Stimulated activated CD8-positive, alpha-beta memory T cell treated with anti-CD3 and anti-CD28 coated beads, Interleukin-2, amount 100 ng/mL, for 48 hours (primary cell): ENCODE results near the gene BRD3OS.

ENCODE experiments used
- DNase-seq, 2 donors: peaks; one replicate each; pipeline ENCODE4 v3.0.0-alpha.2; 2020; ENCODE audit warnings: low read depth in 2 of 2

Gene BRD3OS

GRCh38 chr9:134050726-134051125 is 25.4 kb downstream of the BRD3OS start:
- no peak for DNase-seq

DNA sequence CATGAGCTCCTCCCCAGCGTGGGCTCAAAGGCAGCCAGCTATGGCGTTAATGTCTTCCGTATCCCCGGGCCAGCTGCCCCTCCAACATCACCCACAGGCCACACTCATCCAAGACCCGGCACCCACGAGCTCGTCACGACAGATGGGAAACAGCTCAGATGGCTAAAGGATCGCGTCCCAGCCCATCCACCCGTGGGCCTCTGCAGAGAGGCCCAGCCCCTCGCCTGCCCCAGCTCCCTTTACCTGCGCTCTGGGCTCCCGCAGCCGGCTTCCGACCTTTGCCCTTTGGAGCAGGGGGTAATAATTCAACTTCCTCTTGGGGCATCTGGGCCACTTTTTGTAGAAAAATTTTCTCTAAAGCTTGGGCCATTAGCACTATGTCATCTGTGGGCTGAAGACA is 26.0 kb downstream of the BRD3OS start:
- DNase-seq = no peak

DNA sequence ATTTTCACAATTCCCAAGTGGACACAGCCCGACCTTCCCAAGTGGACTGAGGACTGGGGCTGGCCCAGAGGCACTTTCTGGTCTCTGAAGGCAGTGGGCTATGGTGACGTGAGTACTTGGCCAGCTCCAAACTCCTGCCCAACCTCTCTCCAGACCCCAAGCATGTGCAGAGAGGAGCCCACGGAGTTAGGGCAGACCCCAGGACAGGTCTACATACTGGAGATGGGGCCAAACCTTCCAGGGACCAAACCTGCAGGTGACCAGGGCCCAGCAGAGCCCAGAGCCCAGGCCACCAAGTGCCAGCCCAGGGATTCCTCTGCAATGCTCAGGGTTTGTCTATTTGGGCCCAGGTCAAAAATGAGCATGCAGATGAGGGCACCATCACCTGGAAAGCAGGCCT is 27.2 kb downstream of the BRD3OS start:
- no peak for DNase-seq

DNA sequence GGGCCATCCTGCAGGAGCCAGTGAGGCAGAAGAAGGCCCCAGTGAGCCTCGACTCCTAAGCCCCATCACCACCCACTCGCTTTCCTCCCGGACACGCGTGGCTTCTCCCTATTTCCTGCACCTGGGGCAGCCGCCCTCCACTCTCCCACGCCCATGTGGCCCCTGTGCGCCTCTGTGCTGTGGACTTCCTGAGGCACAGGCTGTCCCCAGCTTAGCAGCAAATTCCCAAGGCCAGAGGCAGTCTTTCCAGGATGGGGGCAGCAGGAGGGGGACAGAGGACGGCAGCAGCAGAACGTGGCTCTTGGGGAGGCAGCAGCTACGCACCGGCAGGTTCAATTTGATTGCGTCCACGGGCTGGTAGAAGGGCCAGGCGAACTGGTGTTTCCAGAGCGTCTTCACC is 27.7 kb downstream of the BRD3OS start:
- no peak for DNase-seq

DNA sequence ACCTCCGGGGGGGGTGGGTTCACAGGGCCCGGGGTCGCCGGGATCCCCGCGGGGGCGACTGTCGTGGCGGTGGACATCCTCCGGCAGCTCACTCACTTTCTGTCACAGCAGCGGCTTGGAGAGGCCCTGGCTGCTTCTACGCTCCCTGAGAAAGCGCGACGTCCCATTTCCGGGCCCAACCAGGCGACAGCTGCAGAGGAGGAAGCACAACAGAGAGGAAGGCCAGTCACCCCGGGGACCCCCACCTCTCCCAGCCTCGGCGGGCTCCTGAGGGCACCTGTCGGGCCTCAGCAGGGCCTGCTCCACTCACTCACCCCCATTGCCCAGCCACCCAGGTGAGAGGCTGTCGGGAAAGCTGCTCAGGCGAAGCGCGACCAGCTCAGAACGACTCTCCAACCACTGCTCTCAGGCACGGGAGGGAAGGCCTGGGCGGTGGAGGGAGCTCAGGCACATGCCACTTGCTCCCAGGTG is 28.2 kb downstream of the BRD3OS start:
- DNase-seq = no peak

DNA sequence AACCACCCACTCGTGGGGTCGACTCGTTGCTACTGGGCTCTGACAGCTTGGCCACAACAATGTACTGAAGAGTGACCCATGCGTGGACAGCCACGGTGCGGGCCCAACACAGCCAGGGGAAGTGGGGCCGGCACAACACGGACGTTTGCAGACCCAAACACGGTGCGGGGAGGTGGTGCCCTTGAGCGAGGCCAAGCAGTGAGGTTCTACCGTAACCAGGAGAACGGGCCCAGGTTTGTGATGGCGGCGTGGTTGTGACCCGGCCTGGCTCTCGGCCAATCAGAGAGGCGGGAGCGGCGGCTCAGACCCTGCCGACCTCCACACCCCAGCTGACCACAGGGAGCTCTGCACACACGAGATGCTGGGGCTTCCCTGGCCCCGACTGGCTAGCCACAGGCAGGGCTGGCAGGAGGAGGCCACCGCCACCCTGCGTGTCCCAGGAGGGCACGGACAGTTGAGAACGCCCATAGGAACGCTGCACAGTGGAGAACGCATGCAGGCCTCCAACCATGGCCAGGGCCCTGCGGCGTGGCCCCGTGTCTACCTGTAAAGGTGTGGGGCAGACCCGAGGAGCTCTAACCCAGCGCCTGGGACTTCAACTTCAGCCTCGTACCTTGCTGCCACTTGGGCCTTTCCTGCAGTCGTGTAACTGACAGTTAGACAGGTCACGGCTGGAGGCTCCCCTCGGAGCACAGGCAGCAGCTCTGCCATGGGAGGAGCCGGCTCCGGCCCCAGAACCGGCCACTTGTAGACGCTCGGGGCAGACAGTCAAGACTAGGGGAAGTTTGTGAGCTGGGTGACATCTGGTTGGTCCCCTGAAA is 28.9 kb downstream of the BRD3OS start:
- DNase-seq = no peak

- no peak for DNase-seq
Measured at GRCh38 chr9:134054891-134055811, 29.9 kb downstream of the BRD3OS start.

- no peak for DNase-seq
Measured at GRCh38 chr9:134055981-134056461, 30.7 kb downstream of the BRD3OS start.

DNA sequence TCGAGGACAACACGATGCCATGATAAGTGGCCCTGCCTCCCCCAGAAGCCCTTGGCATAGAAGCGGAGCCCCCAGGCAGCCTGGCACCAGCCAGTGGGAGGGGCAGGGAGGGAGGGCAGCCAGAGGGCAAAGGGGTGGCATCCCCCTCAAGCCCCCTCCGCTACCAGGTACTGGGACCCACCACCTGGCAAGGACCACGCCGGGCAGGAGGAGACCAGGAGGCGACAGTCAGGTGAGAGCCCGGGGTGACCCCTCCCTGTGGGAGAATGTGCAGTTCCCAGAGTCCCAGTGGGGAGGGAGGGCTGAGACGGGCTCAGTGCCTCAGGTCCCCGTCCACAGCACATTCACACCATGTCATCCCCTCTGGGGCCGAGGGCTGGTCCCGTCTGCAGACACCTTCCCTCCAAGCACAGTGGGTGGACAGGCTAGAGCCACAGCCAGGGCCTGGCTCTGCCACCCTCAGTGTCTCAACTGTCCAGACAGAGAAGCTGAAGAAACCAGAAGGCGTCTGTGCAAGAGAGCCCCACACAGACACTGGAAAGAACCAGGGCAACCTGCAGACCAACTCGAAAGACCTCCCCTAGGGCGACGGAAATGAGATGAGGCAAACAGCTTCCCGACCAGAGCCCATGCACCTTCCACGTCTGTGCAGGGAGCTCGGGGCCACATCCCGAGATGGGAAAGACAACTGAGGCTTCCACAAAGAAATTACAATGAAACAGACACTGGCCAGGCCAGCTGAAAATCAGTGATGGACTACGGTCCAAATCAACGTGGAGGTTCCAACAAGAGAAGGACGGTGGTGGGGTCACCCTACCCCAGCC is 31.4 kb downstream of the BRD3OS start:
- no peak for DNase-seq

- DNase-seq = no peak
Measured at GRCh38 chr9:134057307-134057657, 32.0 kb downstream of the BRD3OS start.

DNA sequence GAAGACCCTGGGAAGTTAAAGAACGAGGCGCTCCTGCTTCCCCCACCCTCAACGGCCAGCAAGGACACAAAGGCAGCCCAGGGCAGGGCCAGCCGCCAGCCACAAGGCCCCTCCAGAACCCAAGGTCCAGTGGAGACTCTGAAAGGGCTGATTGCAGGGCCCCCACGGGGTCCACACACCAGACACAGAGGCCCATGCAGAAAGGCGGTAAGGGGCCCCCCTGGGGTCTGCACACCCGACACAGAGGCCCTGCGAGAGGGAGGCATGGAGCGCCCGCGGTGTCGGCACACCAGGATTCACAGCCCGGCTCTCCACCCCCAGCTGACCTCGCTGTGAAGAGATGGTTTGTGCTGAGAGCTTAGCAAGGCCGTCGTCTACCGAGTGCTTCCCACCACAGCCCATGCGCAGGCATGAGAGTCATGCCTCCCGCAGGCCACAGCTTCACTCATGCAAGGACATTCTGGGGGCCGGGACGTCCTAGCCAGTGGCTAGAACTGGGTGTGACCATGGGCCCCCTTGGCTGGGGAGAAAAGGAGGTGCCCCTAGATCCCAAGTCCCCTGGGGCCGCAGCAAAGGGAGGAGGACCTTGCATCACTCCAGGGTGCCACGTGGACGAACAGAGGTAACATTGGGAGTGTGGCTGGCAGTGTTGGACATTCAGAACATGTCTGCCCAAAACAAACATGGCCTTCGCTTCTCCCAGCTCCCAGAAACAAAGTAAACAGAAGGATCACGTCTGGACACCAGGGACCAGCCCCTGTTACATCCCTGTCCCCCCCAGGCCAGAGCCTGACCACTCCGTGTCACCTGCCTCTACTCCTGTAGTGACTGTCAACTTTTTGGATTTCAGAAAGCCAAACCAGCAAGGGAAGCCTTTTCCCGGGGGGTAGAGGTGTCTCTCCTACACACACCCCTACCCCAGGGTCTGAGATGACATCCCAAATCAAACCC is 32.7 kb downstream of the BRD3OS start:
- DNase-seq = no peak

DNA sequence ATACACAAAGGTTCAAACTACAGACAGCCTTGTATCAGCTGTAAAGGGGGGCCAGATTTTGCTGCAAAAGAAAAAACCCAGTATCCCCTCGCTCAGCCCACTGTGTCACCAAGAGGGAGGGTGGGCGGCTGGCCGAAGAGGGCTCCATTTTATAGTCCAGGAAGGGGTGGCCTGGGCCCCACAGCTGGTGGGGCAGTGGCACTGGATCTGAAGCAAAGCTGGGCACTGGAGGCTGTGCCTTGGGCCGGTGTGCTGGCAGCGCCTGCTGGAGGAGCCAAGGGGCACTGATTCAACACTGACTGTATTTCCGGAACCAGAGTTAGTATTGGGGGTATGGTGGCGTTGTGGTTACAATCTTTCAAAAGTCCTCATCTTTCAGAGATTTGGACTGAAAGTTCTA is 33.4 kb downstream of the BRD3OS start:
- DNase-seq = no peak

DNA sequence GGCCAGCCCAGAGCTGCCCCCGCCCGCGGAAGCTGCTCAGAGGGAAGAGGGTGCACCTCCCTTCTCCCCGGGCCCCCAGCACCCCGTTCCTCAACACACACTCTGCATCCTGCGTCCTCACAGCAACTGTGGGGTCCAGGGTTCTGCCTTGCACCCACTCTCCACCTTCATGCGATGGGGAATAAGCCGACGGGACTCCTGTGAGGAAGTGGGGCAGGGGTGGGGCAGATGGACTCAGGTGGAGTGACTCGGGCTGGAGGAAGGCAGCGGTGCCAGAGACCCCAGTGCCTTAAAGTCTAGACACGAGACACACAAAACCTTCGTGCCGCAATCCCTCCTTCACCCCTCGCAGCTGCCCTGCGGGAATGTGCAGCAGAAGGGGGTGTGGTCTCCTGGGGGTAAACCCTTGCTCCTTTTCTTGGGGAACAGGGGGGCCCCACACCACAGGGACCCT is 33.9 kb downstream of the BRD3OS start:
- DNase-seq = no peak

DNA sequence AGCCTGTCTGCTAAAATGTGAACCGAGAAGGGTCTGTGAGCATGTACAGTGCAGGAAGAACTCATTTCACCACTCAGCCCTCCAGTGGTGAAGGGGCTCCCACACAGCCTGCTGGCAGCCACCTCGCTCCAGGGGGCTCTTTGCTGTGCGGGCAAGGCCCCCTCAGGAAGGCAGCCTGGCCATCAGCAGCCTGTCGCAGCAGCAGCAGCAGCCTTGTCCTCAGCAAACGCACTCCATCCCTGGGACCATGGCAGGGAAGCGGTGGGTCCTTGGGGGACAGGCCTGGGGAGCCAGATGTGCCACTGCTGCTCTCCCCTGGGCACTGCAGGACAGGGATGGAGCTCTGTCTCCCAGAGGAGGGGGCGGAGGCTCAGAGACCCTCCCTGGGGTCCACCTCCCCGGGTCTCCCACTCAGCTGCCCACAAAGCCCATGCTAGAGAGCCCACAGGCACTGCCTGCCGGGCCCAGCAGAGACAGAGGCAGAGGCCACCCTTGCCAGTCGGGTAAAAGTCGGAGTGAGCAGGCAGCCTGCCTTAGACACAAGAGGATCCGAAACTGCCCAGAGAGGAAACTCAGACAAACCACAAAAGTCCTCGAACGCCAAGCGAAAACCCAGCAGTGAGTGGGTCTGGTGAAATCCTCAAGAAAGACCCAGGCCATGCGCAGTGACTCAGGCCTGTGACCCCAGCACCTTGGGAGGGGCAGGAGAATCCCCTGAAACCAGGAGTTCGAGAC is 34.5 kb downstream of the BRD3OS start:
- DNase-seq = peak in 1 of 2 donors; percentile 8

DNA sequence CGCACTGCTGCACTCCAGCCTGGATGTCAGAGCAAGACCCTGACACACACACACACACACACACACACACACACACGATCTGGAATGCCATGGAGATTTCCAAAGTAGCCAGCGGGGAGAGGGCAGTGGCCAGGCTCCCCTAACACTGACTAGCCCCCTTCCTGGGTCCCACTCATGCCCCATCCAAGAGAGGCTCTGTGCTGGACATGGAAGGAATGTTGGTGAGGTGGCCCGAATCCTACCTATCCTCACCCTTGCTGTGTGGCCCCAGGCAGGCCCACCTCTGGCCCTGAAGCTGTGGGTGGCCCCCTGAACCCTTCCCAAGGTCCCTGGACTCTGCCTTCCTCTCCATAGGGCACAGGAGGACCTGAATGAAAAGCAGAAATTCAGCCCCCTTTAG is 35.3 kb downstream of the BRD3OS start:
- DNase-seq = no peak

- no peak for DNase-seq
Measured at GRCh38 chr9:134061019-134061687, 35.9 kb downstream of the BRD3OS start.

- DNase-seq = no peak
Measured at GRCh38 chr9:134061688-134062371, 36.5 kb downstream of the BRD3OS start.

DNA sequence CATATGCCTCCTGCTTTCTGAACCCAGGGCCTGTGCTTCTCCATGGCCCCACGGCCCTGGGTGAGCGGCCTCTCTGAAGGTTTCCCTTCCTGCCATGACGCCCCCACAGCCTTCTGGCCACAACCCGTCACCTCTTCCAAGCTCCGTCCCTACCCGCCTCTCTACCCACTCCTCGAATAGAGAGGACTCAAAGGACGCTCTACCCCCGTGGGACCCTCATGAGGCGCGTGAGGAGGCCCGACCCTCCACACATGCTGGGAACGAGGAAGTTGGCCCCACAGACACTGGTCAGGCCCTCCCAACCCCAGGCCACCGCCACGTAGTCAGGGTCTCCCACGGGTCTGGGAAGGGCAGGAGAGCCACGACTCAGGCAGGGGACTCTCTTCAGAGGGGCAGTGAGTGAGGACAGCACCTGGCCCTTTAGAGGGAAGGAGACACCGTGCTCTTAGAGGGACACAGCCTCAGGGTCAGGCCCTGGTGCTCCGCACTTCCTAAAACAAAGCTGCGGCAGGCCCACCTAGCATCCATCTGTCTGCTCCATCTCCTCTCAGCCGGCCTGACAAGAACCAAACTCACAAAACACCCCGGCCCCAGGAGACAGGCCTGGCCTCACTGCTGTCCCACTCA is 37.3 kb downstream of the BRD3OS start:
- DNase-seq = no peak
